ENCODE measurements around the gene SNCG.

The SNCG gene

DNA sequence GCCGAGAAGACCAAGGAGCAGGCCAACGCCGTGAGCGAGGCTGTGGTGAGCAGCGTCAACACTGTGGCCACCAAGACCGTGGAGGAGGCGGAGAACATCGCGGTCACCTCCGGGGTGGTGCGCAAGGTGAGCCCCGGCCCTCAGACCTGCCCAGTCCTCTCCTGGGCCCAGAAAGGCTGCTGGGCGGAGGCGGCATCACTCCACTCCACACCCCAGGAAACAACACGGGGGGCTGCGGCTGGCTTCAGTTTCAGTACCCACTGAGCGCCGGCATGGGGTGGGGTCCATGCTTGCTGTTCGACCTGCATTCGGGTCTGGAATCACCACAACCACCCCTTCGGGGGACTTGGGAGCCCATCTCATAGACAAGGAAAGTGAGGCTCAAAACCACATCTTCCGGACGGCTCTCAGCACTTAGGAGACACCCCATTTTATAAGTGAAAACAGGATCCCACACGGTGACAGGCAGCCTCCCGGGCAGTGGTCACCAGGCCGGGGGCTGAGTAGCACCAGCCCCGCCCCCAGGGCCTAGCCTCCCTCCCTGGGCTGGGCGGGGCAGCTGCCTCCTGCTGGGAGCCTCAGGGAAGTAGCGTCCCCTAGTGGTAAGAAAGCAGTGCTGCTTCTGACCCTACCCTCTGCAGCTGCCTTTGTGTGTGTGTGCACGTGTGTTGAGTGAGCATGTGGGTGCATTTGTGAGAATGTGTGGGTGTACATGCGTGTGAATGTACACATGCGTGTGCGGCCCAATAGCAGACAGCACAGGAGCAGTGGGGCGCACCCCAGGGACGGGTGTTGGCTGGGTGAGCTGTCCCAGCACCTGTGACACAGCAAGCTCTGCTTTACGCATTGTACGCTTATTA lies 1.8 kb downstream of the SNCG start:
- DNase-seq (ENCODE audit: low read depth in 2 of 2) = no peak

DNA sequence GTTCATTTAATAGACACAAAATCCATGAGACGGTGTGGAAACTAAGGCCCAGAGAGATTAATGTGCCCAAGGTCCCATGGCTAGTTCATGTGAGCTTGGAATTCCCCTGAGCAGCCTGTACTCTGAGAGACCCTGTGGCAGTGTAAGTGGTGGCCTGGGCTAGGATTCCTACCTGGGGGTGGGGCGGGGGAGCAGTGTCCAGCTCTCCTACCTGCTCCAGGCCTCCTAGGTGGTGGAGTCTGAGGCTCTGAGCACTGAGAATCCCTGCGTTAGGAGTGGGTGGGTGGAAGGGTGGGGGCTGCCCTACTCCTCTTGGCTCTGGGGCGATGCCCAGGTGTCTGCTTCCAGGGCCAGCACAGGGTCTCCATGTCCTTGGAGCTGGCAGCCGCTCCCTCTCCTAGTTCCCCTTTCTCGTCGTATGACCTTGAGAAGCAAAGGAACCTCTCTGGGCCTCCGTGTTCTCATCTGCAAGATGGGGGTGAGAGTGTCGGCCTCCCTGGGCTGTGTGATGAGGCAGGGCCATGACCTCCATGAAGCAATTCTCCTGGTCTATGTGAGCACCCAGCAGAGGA lies 2.5 kb downstream of the SNCG start:
- DNase-seq (ENCODE audit: low read depth in 2 of 2) = no peak

DNA sequence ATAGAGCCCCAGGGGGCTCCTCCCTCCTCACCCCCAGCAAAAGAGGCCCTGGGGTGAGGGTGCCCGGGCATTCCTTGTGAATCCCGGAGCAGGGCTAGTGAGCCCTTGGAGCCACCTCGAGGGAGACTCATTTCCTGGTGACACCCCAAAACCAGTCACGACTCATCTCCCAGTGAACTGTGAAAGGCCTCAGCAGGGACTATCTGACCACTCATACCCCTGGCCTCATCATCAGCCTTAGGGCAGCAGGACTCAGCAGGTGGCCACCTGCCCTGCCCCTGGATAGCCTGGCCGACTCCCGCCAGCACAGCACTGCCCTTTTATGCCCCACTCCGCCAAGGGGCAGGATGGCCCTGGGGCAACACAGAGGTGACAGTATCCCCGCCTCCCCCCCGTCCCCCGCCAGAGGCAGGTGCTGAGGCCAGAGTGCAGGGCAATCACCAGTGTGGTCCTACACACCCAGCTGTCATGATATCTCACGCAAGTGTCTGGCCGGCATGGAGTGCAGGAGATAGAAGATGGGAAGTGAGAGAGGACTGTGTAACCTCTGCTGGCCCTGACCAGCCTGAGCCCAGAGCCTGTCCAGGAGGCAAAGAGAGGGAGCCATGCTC lies 3.2 kb downstream of the SNCG start:
- no peak for DNase-seq (ENCODE audit: low read depth in 2 of 2)

DNA sequence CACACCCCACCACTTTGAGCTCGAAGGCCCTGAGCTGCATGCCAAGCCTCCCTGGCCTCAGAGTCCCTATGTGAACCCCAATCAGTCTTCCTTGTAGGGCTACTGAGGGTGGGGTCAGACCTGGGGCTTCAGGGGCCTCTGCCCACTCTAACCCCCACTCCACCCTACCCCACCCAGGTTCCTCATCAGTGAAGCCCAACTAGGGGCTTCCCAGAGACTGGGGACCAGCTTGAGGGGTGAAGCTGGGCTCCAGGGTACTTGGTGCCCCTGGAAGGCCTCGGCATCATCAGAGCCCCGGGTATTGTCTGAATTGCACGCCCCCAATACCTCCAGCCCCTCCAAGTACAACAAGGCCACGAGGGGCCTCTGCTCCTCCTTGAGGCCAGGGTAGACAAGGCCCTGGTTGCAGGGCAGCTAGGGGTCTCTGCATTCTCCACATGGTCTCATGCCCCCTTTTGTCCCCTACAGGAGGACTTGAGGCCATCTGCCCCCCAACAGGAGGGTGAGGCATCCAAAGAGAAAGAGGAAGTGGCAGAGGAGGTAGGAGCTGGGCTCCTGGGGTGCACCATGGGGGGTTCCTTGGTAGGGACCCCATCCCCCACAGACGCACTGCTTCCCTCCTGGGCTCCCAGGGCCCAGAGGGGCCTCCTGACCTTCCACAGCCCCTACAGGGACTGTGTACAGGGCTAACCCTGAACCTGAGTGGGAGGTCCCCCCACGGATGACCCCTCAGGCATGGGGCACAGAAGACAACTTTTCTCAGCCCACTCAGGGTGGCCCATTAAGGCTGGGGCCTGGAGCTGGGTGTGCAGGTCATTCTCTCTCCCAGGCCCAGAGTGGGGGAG lies 4.0 kb downstream of the SNCG start:
- DNase-seq (ENCODE audit: low read depth in 2 of 2) = no peak

DNA sequence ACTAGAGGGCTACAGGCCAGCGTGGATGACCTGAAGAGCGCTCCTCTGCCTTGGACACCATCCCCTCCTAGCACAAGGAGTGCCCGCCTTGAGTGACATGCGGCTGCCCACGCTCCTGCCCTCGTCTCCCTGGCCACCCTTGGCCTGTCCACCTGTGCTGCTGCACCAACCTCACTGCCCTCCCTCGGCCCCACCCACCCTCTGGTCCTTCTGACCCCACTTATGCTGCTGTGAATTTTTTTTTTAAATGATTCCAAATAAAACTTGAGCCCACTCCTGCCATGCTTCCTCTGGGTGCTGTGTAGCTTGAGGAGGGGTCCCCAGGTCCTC lies 4.5 kb downstream of the SNCG start:
- no peak for DNase-seq (ENCODE audit: low read depth in 2 of 2)

DNA sequence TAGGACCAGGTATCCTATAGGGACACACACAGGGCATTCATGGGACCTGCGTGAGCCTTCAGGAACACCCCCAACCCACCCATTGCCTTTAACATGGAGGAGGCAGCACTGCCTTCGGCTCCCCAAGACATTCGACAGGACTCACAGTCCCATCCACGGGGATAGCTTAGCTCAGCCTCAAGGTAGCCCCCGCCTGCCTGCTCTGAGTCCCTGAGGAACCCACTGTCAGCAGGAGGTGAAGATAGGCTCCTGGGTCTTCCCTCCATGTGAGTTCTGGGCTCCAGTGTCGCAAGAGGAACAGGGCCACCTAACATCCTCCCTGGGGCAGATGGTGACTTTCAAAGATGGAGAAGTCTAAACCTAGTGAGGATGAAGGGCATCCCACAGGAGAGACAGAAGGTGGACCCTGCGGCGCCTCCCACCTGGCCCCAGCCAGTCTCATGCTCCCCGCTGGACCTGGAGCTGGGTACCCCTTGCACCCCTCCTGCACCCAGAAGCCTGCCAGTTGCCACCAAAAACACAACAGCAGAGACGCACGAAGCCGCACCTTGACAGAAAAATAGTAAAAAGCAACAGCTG lies 5.0 kb downstream of the SNCG start:
- DNase-seq (ENCODE audit: low read depth in 2 of 2) = no peak

DNA sequence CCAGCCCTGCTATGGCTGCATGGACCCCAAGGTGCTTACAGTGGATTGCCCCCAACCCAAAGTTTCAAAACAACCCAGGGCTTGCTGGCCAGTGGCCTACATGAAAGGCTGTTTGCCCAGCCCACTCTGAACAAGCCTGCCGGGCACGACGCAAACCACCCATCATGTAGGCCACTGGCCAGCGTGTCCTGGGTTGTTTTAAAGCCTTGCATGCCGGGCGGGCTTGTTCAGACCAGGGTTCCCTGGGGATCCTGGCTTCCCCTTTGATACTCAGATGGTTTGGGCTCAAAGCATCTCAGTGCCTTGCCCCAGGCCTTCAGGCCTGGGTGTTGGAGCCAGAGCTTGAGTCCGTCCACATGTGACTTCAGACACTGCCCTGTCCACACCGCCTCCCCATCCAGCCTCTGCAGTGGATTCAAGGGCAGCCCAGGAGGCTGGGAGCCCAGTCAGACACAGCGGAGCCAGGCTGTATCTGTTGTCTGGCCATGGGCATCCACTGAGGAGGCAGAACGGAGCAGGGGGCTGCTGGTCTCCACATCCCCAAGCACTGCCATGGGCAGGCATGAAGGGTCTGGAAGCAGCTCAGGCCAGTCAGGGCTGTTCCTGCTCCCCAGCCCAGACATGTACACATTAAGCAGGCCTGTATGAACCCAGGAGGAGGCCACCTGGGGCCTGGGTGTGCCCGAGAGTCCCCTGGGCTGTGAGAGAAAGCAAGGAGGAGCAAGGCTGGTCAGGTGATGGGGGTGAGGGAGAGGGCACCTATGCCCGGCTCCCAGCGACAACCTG lies 5.9 kb downstream of the SNCG start:
- DNase-seq (ENCODE audit: low read depth in 2 of 2) = no peak

DNA sequence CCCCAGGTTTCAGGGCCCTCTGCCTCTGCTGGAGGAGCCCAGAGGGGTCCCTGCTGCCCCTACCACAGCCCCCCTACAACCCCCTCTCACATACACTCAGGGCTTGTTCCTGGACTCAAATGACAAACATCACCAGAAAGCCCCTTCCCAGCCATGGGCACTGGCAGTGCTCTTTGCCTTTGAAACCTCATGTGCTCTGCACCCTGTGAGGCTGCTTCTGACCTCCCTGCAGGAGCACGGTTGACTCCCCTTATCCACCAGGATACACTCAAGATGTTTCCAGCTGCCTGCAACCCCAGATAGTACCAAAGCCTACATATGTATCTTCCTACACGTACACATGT lies 6.4 kb downstream of the SNCG start:
- no peak for DNase-seq (ENCODE audit: low read depth in 2 of 2)

DNA sequence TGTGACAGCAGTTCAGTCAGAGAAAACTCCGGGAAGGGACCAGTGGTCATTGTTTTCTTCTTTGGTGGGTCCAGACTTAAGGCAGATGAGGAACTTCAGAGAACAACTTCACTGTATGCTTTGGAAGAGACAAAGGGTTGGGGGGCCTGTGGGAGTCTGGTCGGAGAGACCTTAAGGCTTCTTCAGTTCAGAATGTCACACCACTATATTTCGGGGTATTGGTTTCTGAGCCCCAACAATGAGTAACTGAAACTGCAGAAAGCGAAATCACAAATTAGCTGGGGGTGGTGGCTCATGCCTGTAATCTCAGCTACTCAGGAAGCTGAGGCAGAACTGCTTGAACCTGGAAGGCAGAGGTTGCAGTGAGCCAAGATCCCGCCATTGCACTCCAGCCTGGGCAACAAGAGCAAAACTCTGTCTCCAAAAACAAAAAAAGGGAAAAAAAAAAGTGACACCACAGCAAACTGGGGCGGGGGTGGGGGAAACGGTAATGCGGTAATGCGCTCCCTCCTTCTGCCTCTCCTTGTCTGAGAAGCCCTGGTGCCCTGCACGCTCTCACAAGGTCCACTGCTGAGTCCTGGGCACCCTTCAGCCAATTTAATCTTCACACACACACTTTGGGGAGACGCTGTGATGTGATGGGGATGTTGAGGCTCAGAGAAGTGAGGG lies 7.7 kb downstream of the SNCG start:
- no peak for DNase-seq (ENCODE audit: low read depth in 2 of 2)

DNA sequence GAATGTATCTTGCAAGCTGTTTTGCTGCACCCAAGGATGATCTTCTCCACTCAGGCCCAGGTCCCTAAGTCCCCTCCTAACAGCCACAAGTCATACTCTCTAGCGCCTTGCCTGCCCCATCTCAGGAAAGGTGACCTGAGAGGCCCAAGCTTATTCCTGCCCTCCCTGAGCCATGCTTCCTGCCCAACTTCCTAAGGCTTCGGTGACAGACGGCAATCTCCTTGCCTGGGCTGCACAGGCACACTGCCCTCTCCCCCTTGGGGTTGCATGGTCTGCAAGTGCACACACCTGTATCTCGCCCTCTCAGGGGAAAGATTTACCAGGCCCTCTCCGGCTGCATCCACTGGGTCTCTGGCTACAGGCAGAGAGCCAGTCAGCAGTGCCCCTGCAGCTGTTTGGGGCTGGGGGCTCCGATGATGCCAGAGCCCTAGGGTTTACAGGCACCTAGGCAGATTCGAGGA lies 9.1 kb downstream of the SNCG start:
- DNase-seq (ENCODE audit: low read depth in 2 of 2) = no peak

DNA sequence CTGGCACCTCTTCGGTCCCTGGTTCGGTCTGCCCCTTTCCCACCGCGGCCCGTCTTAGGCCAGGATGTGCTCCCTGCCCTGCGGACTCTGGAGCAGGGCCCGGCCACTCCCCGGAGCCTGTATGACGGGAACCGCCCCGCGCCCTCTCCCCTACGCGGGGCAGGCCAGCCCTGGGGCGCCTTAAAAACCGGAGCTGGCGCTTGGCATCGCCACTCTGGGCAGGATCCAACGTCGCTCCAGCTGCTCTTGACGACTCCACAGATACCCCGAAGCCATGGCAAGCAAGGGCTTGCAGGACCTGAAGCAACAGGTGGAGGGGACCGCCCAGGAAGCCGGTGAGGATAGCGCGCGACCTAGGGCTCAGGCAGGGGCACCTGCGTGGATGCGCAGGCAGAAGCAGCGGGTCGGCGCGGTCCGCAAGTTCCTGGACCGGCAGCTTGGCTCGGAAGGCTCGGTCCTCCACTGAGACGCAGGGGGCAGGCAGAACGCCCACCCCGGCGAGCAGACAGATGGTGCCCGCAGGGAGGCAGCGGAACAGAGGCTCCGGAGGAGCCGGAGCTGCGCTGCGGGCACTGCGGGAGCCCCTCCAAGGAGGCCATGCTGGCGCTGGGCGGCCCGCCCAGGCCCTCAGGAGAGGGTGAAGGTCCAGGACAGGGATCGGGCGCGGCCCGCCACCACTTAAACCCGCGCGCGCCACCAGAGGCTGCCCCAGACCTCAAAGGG lies 10.0 kb downstream of the SNCG start, which contains the start of gene ADIRF:
Gene ADIRF (plus strand): TSS at position 212 of the 723 bp plus-strand sequence. CDS start 63 bp downstream, at position 275.
- DNase-seq (ENCODE audit: low read depth in 2 of 2) = no peak

DNA sequence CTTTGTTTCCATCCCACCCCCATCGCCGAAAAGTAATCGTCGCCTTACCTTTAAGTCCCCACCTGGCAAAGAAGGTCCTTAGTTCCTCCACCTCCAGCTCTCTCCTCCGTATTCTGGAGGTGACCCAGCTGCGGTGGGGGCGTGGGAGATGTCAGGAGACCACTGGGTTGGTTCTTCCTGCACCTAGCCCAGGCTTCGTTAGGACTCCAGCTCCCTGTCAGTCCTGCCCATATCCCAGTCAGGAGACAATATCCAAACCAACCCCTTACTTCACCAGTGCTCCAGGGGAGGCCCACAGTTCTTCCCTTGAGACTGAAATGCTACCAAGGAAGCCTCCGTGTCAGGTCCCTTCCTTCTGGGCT lies 10.6 kb downstream of the SNCG start:
- DNase-seq (ENCODE audit: low read depth in 2 of 2) = no peak

DNA sequence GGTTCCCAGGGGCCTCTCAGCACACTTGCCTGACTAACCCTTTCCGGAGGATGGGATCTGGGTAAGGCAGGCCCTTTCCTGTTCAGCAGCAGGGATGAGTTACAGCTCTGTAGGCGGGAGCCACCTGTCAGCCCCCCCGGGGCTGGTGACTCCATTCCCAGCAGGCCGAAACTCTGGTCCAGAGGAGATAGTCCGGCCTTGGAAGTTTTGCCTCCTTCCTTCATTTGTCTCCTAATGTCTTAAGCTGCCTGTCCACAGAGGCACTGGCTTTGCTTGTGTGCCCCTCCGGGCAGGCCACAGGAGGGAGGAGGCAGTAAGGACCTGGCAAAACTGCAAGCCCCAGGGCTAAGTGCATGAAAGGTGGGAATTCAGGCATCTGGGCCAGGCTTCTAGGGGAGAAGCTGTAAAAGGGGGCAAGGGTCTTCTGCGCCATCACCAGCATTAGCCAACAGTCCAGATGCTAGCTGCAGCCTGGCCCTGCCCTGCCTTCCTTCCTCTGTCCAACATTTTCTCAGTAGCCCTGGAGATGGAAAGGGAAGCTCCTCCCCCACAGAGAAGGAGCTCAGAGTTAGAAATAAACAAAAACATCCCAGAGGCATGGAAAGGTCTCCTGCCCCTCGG lies 11.1 kb downstream of the SNCG start:
- DNase-seq (ENCODE audit: low read depth in 2 of 2) = no peak

DNA sequence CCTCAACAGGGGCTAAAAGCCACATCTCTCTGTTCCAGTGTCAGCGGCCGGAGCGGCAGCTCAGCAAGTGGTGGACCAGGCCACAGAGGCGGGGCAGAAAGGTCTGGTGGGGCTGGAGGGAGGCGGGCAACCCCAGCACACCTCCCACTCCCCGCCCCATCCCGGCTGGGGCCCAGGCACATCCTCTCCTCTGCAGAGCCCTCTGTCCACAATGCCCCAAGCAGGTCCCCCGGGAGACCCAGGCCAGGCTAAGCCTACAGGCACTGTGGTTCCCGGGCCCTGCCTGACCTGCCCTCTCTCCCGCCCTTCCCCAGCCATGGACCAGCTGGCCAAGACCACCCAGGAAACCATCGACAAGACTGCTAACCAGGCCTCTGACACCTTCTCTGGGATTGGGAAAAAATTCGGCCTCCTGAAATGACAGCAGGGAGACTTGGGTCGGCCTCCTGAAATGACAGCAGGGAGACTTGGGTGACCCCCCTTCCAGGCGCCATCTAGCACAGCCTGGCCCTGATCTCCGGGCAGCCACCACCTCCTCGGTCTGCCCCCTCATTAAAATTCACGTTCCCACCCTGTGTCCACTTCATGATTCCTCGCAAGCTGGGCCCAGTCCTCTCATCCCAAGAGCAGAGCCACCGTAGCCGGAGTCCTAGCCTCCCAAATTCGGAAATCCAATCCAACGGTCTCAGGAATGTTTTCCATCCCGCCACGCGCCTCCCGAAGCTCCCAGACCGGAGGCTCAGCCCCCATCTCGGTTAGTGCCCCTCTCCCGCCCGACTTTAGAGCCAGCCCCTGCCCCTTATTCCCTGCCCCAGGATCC lies 12.0 kb downstream of the SNCG start:
- DNase-seq (ENCODE audit: low read depth in 2 of 2) = no peak

DNA sequence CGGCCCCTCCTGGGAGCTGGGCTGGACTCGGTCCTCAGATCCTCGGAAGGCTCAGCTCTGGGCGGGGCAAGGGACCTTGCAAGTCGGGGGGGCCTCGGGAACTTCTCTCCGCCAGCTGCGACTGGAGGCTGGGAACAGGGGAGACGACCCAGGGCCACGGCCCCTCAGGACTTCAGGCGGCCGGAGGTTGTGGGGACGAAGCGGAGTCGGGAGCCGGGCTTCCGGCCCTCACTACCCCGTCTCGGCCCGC lies 12.5 kb downstream of the SNCG start:
- DNase-seq (ENCODE audit: low read depth in 2 of 2) = no peak

DNA sequence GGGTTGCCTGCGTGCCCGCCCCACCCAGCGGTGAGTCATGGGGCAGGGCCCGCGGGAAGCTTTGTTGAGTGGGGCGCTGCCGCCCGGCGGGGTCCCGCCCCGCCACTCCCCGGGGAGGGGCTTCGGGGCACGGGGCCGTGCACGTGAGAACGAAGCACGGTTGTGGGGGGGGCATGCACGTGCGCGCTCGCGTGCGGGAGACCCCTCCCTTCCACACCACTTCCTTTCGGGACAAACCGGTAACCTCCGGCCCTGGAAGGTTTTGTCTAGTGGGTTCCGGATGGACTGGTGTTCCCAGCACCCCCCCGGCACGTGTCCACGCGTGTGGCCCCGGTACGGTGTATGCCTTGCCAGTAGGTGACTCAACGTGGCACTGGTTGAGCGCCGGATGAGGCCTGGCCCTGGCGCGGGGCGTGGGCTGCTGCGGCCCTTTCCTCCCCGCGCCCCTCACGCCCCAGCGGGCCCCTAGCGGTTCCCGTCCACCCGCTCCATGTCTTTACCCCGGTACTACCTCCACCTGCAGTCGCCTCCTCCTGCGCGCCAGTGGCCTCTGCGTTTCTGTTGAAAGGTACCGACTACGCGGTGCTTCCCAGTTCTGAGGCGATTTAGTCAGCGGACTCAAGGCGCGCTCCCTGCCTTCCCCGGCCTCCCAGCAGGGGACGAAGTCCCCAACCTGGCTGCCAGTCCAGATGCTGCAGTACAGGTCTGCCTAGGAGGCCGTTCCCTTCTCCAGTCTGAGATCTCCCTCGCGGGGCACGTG lies 13.0 kb downstream of the SNCG start:
- peak; percentile 49 to 51 for DNase-seq (ENCODE audit: low read depth in 2 of 2)

DNA sequence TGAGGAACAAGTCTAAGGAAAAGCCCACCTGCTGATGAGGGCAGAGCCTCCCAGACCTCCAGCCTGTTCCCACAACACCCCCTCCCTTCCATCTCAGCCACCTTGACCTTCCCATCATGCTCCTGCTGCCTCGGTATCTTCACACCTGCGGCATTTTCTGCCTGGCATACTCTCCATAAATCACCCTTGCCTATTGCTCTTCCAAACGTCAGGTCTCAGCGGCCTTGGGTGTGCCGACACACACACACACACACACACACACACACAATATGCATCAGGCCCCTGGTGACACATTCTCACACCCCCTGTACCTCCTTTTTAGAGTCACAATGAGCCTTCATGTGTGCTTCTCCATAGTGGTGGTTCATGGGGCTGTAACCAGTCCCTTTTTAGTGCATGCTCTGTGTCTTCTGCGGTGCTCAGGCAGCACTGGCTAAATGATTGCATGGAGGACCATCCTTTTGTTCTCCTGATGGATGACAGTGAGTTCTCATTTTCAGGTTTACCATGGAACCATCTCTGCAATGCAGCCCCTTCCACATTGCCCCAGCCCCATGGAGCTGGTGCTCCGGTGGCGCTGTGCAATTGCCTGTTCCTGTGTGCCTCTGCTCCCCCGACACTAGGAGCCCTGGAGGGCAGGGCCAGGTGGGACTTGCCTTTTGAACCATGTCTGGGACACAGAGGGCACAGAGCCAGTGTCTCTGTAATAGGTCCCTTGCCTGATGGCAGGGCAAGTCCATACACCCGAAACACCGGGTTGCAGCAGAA lies 14.4 kb downstream of the SNCG start:
- no peak for DNase-seq (ENCODE audit: low read depth in 2 of 2)
